GM18867 (cell line): ENCODE data around the gene GLS2.
"Not testable (repeated sequence)": the region's sequence is repeated elsewhere in the genome, so short reads cannot be mapped to it uniquely, and the experiment has no call there.

Source experiments
- ATAC-seq: cut with Tn5 transposase; IDR thresholded peaks from one replicate; pipeline ENCODE4 v1.9.1; 2021; ENCODE audit warnings: mild to moderate bottlenecking, moderate library complexity; ENCODE audit not compliant: unreplicated experiment

The GLS2 gene

DNA sequence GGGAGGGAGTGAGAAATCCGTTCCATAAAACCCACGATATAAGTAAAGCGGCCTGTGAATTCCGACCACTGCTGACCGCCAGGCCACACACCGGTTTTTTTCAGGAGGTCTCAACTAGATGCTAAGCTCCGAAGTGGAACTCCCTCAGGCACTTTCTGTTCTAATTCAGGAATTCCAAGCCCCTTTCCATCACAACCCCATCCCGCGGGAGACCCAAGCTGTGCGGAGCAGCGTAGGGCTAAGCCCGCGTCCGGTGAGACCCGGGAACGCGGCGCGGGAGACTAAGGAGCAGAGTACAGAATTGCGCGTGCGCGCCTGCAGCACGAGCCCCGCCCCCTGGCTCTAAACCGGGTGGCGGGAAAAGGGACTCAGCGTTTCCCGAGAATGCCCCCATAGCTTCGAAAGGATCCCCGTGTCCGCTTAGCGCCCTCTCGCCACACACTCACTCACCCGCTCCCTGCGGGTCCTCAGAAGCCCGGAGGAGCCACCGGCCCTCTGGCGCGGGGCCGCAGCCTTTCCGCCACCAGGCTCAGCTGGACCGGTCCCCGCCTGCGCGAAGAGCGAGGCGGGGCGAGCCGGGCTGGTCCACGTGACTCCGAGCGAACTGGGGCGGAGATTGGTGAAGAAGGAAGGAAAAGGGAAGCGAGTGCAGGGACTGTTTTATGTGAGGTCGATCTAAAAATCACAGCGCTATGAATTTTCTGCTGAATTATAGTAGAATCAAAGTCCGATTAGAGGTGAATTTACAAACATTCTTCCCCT, 38.9 kb downstream of the GLS2 start, which contains the start of gene TIMELESS:
Gene TIMELESS, minus strand, starts transcription at position 567 of the 762 bp plus-strand sequence. CDS start 15,256 bp downstream, outside the sequence.
- peak; percentile 92 for ATAC-seq

DNA sequence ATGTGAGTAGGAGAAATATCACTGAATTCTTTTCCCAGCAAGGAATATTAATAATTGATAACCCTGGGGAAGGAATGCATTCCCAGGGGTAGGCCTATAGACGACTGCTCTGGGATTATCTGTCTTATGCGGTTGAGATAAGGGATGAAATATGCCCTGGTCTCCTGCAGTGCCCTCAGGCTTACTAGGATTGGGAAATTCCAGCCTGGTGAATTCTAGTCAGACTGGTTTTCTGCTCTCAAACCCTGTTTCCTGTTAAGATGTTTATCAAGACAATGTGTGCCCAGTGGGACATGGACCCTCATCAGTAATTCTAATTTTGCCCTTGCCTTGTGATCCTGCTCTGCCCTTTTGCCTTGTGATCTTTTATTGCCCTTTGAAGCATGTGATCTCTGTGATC, 44.8 kb downstream of the GLS2 start:
- ATAC-seq, result not testable (repeated sequence)

DNA sequence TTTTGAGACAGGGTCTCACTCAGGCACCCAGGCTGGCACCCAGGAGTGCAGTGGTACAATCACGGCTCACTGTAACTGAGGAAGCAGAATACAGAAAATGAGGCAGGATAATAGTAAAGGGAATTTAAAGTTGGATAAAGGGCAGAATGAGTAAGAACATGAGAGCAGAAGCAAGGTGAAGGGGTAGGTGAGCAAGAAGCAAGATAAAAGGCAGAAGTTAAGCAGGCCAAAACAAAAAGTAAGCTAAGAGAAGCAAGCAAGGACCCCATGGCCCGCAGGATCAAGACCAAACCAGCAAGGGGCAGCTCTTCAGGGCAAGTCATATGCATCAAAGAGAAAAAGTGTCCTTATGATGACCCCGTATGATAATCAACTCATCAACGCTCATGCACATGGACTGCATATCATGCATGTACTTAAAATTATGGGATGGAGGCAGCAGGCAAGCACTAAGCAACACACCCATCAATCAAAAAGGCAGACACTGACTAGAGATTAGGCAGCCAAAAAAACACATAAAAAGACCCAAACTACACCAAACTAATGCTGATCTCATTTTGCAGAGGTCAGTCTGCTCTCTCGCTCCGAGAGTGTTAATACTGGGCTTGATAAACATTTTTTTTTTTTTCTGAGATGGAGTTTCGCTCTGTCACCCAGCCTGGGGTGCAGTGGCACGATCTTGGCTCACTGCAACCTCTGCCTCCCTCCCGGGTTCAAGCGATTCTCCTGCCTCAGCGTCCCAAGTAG, 50.4 kb downstream of the GLS2 start:
- no peak for ATAC-seq

DNA sequence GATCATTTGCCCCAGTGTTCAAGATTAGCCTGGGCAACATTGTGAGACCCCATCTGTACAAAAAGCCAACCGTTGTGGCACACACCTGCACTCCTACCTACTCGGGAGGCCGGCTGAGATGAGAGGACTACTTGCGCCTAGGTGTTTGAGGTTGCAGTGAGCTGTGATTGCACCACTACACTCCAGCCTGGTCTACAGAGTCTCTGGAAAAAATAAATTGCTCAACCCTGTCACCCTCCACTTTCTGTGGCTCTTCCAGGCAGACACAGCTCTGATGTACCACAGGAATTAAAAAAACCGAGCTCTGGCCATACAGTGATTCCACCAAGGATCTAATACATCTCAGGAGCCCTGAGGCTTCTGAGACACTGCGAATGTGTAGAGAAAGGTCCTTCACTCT, 53.1 kb downstream of the GLS2 start:
- ATAC-seq, result no peak

DNA sequence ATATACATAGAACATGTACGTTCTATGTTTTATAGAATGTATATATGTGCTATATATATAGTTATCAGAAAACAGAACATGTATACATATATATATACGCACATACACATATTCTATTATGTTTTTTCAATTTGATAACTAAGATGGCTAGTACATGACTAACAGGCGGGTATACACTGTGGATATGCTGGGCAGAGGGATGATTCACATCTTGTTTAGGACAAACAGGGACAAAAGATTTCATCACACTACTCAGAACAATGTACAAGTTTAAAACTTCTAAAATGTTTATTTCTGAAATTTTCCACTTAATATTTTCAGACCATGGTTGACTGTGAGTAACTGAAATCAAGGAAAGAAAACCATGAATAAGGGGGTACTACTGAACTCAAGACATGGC, 56.1 kb downstream of the GLS2 start:
- ATAC-seq, result no peak

DNA sequence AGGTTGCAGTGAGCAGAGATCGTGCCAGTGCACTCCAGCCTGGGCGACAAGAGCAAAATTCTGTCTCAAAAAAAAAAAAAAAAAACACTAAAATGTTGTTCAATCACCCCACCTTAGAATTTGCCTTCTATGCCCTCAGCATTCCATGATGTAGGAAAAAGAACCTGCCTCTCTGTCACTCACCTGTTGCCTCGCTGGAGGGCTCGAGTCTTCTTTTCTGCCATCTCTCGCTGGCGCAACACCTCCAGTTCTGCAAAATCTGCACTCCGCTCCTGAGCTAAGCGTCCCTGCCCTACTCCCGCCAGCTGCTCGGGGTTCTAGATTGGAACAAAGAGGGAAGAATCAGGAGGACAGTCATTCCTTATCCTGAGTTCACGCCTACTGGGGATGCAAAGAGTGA, 56.7 kb downstream of the GLS2 start:
- no peak for ATAC-seq

DNA sequence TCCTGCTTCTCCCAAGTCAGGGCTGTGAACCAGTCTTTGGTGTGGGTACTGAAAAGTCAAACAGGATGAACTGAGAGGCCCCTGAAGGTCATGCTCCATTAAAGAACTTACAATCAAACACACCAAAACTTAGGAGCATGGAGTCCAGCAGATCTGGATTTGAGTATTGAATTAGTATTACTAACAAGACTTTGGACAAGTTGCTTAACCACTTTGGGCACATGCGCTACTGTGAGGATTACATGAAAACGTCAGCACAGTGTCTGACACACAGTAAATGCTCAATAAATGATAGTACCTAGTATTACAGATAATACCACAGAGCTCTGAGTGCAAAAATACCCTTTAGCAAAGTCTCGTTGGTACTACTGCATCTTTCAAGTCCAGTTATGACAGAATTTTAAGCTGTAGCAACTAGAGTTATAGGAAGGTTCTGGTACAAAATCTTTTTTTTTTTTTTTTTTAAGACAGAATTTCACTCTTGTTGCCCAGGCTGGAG, 62.0 kb downstream of the GLS2 start:
- no peak for ATAC-seq

DNA sequence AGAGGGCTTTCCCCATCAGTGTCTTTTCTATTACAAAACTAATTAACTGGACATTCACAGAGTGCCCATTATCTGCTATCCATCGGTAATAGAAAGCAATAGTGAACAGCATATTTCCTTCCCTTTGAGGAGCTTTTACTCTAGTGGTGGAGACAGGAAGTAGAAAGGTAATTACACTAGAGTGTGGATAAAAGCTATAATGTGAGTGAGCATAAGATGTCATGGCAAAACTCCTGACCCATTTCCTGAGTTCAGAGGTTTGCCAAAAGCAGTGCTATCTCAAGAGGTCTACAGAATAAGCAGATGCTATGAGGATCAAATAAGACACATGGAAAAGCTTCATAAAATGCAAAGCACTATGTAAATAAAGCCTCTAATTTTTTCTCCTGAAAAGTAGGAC, 62.8 kb downstream of the GLS2 start:
- no peak for ATAC-seq
